ENCODE measurements around the gene KATNB1. TPM values are rescaled to one million over a fixed set of nuclear protein-coding genes. Genes with fewer than 3 reads are reported as not detected.

KATNB1 gene
- total RNA-seq, 1 donor from 2014 or later: 33.5 TPM

GRCh38 chr16:57747091-57747490 is 11.5 kb downstream of the KATNB1 start:
- Mint-ChIP-seq H3K9me3 (no peaks in the 10 kb centered on the region), H3K4me3 (no peak overlapping the region), H3K27me3 (ENCODE audit: insufficient read depth, low read depth) (peaks cover 4% of the 10 kb centered on the region), H3K4me1 (peaks cover 5% of the 10 kb centered on the region), H3K36me3 (peaks cover 6% of the 10 kb centered on the region), H3K27ac (peak overlapping the region; percentile 81)
- H3K79me2 ChIP-seq (ENCODE audit: low read depth): no peaks in the 10 kb centered on the region
- H3K27me3 ChIP-seq: no peaks in the 10 kb centered on the region
- no peak overlapping the region for H3K4me2 ChIP-seq
- H4K20me1 ChIP-seq (ENCODE audit: low read depth): no peaks in the 10 kb centered on the region
- TF ChIP-seq CTCF (IDR thresholded peaks at IDR 0.05): no peak
- no peak for TF ChIP-seq EZH2 (IDR thresholded peaks at IDR 0.05)
- no peak overlapping the region for H3K9ac ChIP-seq
- no peak overlapping the region for H2AFZ ChIP-seq (replicated peaks)
- DNase-seq (ENCODE audit: low spot score): no peak
- H3K9me3 ChIP-seq (ENCODE audit: low read depth): no peaks in the 10 kb centered on the region
- peaks cover 4% of the 10 kb centered on the region for H3F3A ChIP-seq (ENCODE audit: low read depth)
- no peaks in the 10 kb centered on the region for H3K36me3 ChIP-seq
- H3K27ac ChIP-seq: no peak overlapping the region
- H3K4me1 ChIP-seq: peaks cover 9% of the 10 kb centered on the region
- H3K4me3 ChIP-seq: no peak overlapping the region

- Histone ChIP-seq H4K20me1 (ENCODE audit: low read depth) (no peaks in the 10 kb centered on the region), H3K9me3 (ENCODE audit: low read depth) (no peaks in the 10 kb centered on the region), H2AFZ (replicated peaks) (no peak overlapping the region), H3K9ac (no peak overlapping the region), H3K4me2 (no peak overlapping the region), H3K27me3 (no peaks in the 10 kb centered on the region), H3K27ac (no peak overlapping the region), H3F3A (ENCODE audit: low read depth) (peaks cover 4% of the 10 kb centered on the region), H3K36me3 (no peaks in the 10 kb centered on the region), H3K4me1 (peaks cover 9% of the 10 kb centered on the region), H3K79me2 (ENCODE audit: low read depth) (no peaks in the 10 kb centered on the region), H3K4me3 (no peak overlapping the region)
- H3K36me3 Mint-ChIP-seq: peaks cover 6% of the 10 kb centered on the region
- H3K9me3 Mint-ChIP-seq: no peaks in the 10 kb centered on the region
- peaks cover 5% of the 10 kb centered on the region for H3K4me1 Mint-ChIP-seq
- TF ChIP-seq EZH2 (IDR thresholded peaks at IDR 0.05) (no peak), CTCF (IDR thresholded peaks at IDR 0.05) (no peak), EZH2phosphoT487 (IDR thresholded peaks at IDR 0.05) (no peak)
- no peak overlapping the region for H3K4me3 Mint-ChIP-seq
- peak; percentile 55 for DNase-seq (ENCODE audit: low spot score)
- peaks cover 4% of the 10 kb centered on the region for H3K27me3 Mint-ChIP-seq (ENCODE audit: insufficient read depth, low read depth)
- H3K27ac Mint-ChIP-seq: peak overlapping the region; percentile 81
Observed at GRCh38 chr16:57747496-57747895, 11.9 kb downstream of the KATNB1 start.

GRCh38 chr16:57747996-57748395 is 12.4 kb downstream of the KATNB1 start:
- H3K4me3 ChIP-seq: no peak overlapping the region
- no peak overlapping the region for H3K9ac ChIP-seq
- no peaks in the 10 kb centered on the region for H3K36me3 ChIP-seq
- peaks cover 4% of the 10 kb centered on the region for H3K27me3 Mint-ChIP-seq (ENCODE audit: insufficient read depth, low read depth)
- no peaks in the 10 kb centered on the region for H3K9me3 Mint-ChIP-seq
- H3K9me3 ChIP-seq (ENCODE audit: low read depth): no peaks in the 10 kb centered on the region
- H3K4me3 Mint-ChIP-seq: no peak overlapping the region
- peaks cover 6% of the 10 kb centered on the region for H3K36me3 Mint-ChIP-seq
- no peaks in the 10 kb centered on the region for H3K27me3 ChIP-seq
- H3K4me1 Mint-ChIP-seq: peaks cover 5% of the 10 kb centered on the region
- H3K27ac Mint-ChIP-seq: no peak overlapping the region
- H3K4me2 ChIP-seq: no peak overlapping the region
- H3F3A ChIP-seq (ENCODE audit: low read depth): peaks cover 4% of the 10 kb centered on the region
- H3K4me1 ChIP-seq: peaks cover 9% of the 10 kb centered on the region
- DNase-seq (ENCODE audit: low spot score): no peak
- TF ChIP-seq CTCF (IDR thresholded peaks at IDR 0.05) (no peak), EZH2 (IDR thresholded peaks at IDR 0.05) (no peak), EZH2phosphoT487 (IDR thresholded peaks at IDR 0.05) (no peak)
- H3K79me2 ChIP-seq (ENCODE audit: low read depth): no peaks in the 10 kb centered on the region
- H2AFZ ChIP-seq (replicated peaks): no peak overlapping the region
- no peaks in the 10 kb centered on the region for H4K20me1 ChIP-seq (ENCODE audit: low read depth)
- no peak overlapping the region for H3K27ac ChIP-seq

Data from neural progenitor cell (in vitro differentiated cells).